AG20443 (cell line): ENCODE results near the gene EFR3B.
"Not testable (repeated sequence)": the region's sequence is repeated elsewhere in the genome, so short reads cannot be mapped to it uniquely, and the experiment has no call there.

ENCODE experiments used
- DNase-seq: peaks from one replicate; pipeline ENCODE4 v3.0.0; 2012; ENCODE audit warnings: low spot score, mixed read lengths

EFR3B gene

DNA sequence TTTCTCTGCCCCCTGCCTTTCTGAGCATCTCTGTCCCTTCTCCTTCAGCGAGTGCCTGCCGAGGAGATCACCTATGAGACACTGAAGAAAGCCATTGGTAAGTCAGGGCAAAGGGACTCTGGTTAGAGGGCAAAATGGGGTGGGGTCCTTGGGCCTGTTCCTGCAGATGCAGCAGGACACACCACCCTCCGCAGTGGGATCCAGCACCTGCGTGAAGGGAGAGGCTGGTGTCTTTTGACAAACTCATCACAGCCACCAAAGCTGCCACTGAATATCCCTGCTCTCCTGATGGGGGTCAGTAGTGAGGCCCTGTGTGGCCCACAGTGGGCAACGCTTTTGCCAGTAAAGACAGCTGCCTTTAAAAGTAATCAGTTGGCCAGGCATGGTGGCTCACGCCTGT, 107.8 kb downstream of the EFR3B start:
- no peak for DNase-seq

DNA sequence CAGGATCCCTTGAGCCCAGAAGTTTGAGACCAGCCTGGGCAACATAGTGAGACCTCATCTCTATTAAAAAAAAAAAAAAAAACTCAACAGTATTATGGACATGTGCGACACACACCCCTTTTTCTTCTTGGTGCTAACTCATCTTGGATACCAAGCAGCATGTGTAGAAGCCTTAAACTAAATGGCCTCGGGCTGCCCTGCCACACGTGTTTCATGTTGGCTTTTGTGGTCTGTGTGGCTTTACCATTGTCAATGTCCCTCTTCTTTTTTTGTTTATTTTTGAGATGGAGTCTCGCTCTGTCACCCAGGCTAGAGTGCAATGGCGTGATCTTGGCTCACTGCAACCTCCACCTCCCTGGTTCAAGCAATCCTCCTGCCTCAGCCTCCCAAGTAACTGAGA, 109.1 kb downstream of the EFR3B start:
- not testable (repeated sequence) for DNase-seq

GRCh38 chr2:25151718-25152117, 109.8 kb downstream of the EFR3B start:
- DNase-seq: no peak

GRCh38 chr2:25155401-25155800, 113.5 kb downstream of the EFR3B start:
- DNase-seq: no peak

- no peak for DNase-seq
These were observed 116.4 kb downstream of the EFR3B start for GRCh38 chr2:25158096-25158852.

DNA sequence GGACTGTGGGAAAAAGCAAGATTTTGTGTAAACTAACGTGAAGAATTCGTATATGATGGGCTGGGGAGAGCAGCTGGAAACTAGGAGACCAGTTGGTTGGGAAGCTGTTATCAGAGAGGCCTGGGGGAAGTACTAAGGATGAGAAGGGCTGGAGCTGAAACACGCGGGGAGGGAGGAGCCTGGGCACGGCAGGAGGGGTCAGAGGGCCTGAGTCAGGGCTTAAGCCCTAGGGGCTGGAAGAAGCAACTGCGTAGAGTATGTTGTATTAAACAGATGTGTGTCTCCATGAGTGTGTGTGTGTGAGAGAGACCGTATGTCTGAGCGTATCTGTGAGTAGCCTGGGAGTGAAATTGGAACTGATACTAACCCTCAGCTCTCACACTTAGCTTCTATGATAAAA, 118.1 kb downstream of the EFR3B start:
- peak; percentile 34 for DNase-seq

DNA sequence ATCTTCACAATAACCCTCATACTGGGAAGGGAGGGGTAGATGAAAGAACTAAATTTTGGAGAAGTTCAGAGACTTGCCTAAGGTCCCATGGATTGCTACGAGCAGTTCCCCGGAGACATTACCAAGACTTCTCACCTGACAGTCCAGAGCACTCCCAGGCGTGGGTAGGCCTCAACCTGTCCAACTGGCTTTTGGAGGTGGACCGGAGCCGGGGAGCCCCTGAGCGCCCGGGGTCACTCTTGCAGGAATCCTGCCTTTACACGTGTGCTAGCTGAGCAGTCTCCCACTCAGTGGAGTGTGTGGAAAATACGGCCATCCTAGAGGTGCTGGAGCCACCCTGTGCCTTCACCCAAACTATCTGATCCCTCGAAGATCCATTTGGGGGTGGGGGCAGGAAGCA, 118.5 kb downstream of the EFR3B start:
- no peak for DNase-seq

- peak; percentile 68 for DNase-seq
These were observed 119.3 kb downstream of the EFR3B start for GRCh38 chr2:25161055-25161781.

- not testable (repeated sequence) for DNase-seq
These were observed 120.2 kb downstream of the EFR3B start for GRCh38 chr2:25162061-25162460.

GRCh38 chr2:25164561-25164960, 122.7 kb downstream of the EFR3B start:
- DNase-seq: no peak

DNA sequence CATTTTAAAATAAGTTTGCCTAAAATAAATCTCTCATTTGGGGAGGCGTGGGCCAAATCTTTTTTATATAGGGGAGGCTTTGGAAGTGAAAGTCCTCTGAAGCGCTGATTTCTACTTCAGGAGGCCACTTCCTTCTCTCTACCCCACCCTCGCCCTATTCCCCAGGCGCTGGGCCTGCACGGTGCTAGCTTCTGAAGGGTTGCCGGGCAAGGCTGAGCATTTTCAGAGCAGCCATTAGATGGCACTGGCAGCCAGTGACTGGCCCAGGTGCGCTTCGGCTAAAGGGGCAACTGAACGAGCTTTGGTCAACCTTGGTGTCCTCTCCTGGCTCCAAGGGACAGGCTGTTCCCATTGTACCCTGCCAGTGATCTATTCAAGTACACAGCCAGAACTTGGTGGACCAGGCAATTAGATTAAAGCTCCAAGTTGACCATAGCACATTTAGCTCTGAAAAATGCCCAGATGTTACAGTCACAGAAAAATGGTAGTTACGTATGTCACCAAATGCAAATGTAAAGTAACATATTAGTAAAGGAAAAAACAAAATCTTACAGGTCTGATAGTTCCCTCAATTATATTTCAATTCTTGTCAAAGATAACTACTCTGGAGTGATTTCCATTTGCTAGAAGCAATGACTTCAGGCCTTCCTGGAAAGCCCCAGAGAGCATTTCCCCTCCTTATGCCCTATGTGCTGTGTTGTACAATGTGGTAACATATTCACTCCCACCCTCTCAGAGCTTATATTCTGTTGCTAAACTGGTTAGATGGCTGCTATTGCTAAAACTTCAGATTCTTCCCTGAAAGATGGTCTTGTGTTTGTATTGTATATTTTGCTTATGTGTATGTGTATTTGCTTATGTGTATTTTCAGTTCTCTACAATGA, 124.4 kb downstream of the EFR3B start:
- DNase-seq: no peak

GRCh38 chr2:25168256-25169072, 126.6 kb downstream of the EFR3B start, which contains the start of gene POMC:
TSS of gene POMC (minus strand) at chr2:25168580. CDS start at chr2:25164772, 3,808 bp downstream.
- peak; percentile 65 for DNase-seq

GRCh38 chr2:25169073-25169470, 127.2 kb downstream of the EFR3B start:
- DNase-seq: no peak

GRCh38 chr2:25170888-25171287, 129.0 kb downstream of the EFR3B start:
- DNase-seq: no peak

DNA sequence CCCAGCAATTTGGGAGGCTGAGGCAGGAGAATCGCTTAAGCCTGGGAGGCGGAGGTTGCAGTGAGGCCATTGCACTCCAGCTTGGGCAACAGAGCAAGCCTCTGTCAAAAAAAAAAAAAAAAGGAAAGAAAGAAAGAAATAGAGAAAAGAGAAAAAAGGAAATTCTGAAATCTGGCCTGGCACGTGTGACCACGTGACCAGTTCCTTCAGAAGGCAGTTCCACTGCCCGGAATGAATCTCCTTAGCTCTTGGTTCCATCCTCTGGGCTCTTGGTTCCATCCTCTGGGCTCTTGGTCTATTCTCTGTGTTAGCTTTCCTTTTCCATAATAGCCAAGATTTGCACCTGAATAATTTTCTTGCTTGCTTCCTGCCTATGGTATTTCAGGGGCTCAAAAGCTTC, 131.8 kb downstream of the EFR3B start:
- DNase-seq: no peak

GRCh38 chr2:25174192-25174861, 132.5 kb downstream of the EFR3B start:
- no peak for DNase-seq

- no peak for DNase-seq
These were observed 134.3 kb downstream of the EFR3B start for GRCh38 chr2:25176138-25176537.

- no peak for DNase-seq
These were observed 134.8 kb downstream of the EFR3B start for GRCh38 chr2:25176541-25177181.

DNA sequence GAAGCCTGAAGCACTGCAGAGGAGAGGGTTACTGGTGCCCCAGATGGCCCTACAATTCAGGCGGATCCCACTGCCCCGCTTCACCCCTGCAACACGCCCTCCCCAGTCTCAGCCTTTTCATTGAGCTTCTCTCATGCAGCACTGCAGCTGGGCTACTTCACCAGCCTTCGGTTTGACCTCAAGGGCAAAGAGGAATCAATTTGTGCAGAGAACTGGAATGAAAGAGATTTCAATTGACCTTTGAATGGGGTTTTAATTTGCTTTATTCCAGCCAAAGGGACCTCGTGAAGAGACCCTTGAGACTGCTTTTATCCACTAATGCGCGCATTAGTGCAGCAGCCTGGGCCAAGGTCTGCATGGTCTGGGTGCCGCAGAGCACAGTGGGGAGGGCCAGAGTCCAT, 135.3 kb downstream of the EFR3B start:
- DNase-seq: no peak

DNA sequence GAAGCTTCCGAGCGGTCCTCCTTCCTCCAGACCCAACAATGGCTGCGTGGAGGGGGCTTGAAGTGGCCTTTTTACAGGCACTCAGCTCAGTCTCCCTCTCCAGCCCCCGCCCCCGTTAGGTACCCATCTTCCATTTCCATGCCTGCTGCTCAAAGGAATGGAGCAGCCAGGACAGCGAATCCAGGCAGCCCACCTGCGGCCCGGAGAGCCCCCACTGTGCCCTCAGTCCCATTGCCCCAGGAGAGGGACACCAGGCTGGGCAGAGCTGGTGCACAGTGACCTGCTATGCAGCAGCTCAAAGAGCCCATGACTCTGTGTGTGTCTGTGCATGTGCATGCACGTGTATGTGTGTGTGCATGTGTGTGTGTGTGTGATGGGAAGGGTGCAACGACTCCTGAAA, 137.1 kb downstream of the EFR3B start:
- no peak for DNase-seq

DNA sequence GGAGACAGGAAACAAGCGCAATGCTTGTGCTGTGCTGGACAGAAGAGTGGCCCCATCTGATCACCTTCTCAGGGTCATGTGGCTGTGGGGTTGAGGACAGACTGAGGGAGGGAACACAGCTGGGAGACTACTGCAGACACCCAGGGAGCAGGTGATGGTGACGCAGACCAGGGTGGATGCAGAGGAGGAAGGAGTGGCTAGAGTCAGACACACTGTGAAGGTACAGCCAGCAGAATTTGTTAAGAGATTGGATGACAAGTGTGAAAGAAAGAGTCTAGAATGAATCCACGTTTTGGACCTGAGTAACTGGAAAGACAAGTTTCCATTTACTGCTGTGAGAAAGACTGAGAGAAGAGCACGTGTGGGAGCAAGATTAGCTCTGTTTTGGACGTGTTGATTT, 142.4 kb downstream of the EFR3B start:
- no peak for DNase-seq
